Ovary (tissue), 3 donors: Measurements from ENCODE around the gene LSAMP.

Source experiments
- CTCF ChIP-seq, 3 donors: fragments of 450-650 bp in 2 of 3; fragments of 200-600 bp in 1 of 3; IDR thresholded peaks; one replicate each; pipeline versions ENCODE4 v1.5.1 to v1.8.0; 2016 to 2022; ENCODE audit warnings: antibody characterized with exemption in 3 of 3, mild to moderate bottlenecking in 1 of 3
- EP300 ChIP-seq: sonication (generic); formaldehyde crosslinking; IDR thresholded peaks from one replicate; pipeline ENCODE4 v1.6.1; 2017; ENCODE audit warnings: antibody characterized with exemption
- POLR2A ChIP-seq: fragments of 450-650 bp; IDR thresholded peaks from one replicate; pipeline ENCODE4 v1.6.1; 2017; ENCODE audit warnings: antibody characterized with exemption, mild to moderate bottlenecking, moderate library complexity
- donor health status: DM: no; HTN: no; CAD: no.

- no peak for TF ChIP-seq POLR2A
- no peak for TF ChIP-seq CTCF (IDR thresholded peaks at IDR 0.05)
- TF ChIP-seq EP300, result no peak
These were observed 180.6 kb downstream of the LSAMP start for GRCh38 chr3:116264546-116265319.
